Ovary (tissue), 3 donors: ENCODE measurements around the gene MYO1B.

Experiments used
- CTCF ChIP-seq, 3 donors: fragments of 450-650 bp in 2 of 3; fragments of 200-600 bp in 1 of 3; IDR thresholded peaks; one replicate each; pipeline versions ENCODE4 v1.5.1 to v1.8.0; 2016 to 2022; ENCODE audit warnings: antibody characterized with exemption in 3 of 3, mild to moderate bottlenecking in 1 of 3
- EP300 ChIP-seq: sonication (generic); formaldehyde crosslinking; IDR thresholded peaks from one replicate; pipeline ENCODE4 v1.6.1; 2017; ENCODE audit warnings: antibody characterized with exemption
- POLR2A ChIP-seq: fragments of 450-650 bp; IDR thresholded peaks from one replicate; pipeline ENCODE4 v1.6.1; 2017; ENCODE audit warnings: antibody characterized with exemption, mild to moderate bottlenecking, moderate library complexity
- donor health status: DM: no; HTN: no; CAD: no.

GRCh38 chr2:191465766-191466420 is 220.7 kb downstream of the MYO1B start:
- TF ChIP-seq CTCF (IDR thresholded peaks at IDR 0.05) (no peak), POLR2A (no peak), EP300 (no peak)
